Stimulated activated CD4-positive, alpha-beta T cell treated with anti-CD3 and anti-CD28 coated beads, TNF-alpha, amount 100 ng/mL, for 24 hours (primary cell): ENCODE data around the gene ATP9A.
A peak's percentile ranks its signal among the peaks of the same experiment; 100 is the strongest.
"Not testable (repeated sequence)": the region's sequence is repeated elsewhere in the genome, so short reads cannot be mapped to it uniquely, and the experiment has no call there.

Experiments
- DNase-seq, 3 experiments: peaks; one replicate each; pipeline ENCODE4 v3.0.0-alpha.2; 2020; ENCODE audit warnings: low read depth in 3 of 3

Gene ATP9A

GRCh38 chr20:51797357-51798025 is 29.3 kb upstream of the ATP9A start:
- no peak for DNase-seq

- no peak for DNase-seq
Observed at GRCh38 chr20:51796340-51796739, 28.1 kb upstream of the ATP9A start.

- DNase-seq = no peak
Observed at GRCh38 chr20:51792960-51793359, 24.8 kb upstream of the ATP9A start.

- DNase-seq = no peak
Observed at GRCh38 chr20:51791626-51792025, 23.4 kb upstream of the ATP9A start.

- DNase-seq = no peak
Observed at GRCh38 chr20:51790256-51790655, 22.1 kb upstream of the ATP9A start.

- DNase-seq = no peak
Observed at GRCh38 chr20:51789434-51789833, 21.2 kb upstream of the ATP9A start.

- no peak for DNase-seq
Observed at GRCh38 chr20:51788822-51789221, 20.6 kb upstream of the ATP9A start.

GRCh38 chr20:51784299-51784698 is 16.1 kb upstream of the ATP9A start:
- DNase-seq = no peak

GRCh38 chr20:51778229-51778759 is 10.1 kb upstream of the ATP9A start:
- not testable (repeated sequence) for DNase-seq

GRCh38 chr20:51775241-51775640 is 7.1 kb upstream of the ATP9A start:
- DNase-seq = no peak

- DNase-seq = no peak
Observed at GRCh38 chr20:51772236-51772635, 4.0 kb upstream of the ATP9A start.

GRCh38 chr20:51769976-51770615 is 1.9 kb upstream of the ATP9A start:
- no peak for DNase-seq

- peak in 1 of 3 experiments; percentile 9 for DNase-seq
Observed at GRCh38 chr20:51768759-51769517, 748 bp upstream of the ATP9A start.

- DNase-seq = peak in 2 of 3 experiments; percentile 18 to 62
Observed at GRCh38 chr20:51766994-51767866, 960 bp downstream of the ATP9A start.

GRCh38 chr20:51765381-51765780 is 2.8 kb downstream of the ATP9A start:
- DNase-seq = not testable (repeated sequence)

- DNase-seq = no peak
Observed at GRCh38 chr20:51763965-51764602, 4.1 kb downstream of the ATP9A start.

- no peak for DNase-seq
Observed at GRCh38 chr20:51760905-51761546, 7.2 kb downstream of the ATP9A start.

- no peak for DNase-seq
Observed at GRCh38 chr20:51759769-51760510, 8.2 kb downstream of the ATP9A start.

- no peak for DNase-seq
Observed at GRCh38 chr20:51758978-51759544, 9.1 kb downstream of the ATP9A start.
